HL-60 (cell line): ENCODE measurements around the gene BBS12.

Experiments used
- DNase-seq, 2 experiments: peaks; one replicate each; pipeline ENCODE4 v3.0.0-alpha.2; 2010 to 2020; ENCODE audit warnings: low read depth in 1 of 2, low spot score in 1 of 2
- H3K27ac ChIP-seq: fragments of 250-450 bp; sonication (Bioruptor Pico); replicated peaks from 2 replicates; pipeline ENCODE4 v1.5.1; 2020; ENCODE audit warnings: mild to moderate bottlenecking, moderate library complexity
- H3K27me3 ChIP-seq: fragments of 250-450 bp; sonication (Bioruptor Pico); 2 replicates; pipeline ENCODE4 v1.5.1; 2021; ENCODE audit warnings: mild to moderate bottlenecking, moderate library complexity; ENCODE audit not compliant: insufficient read depth, poor library complexity, severe bottlenecking
- H3K4me3 ChIP-seq: replicated peaks from 2 replicates; pipeline ENCODE4 v1.5.1; 2011; ENCODE audit warnings: mild to moderate bottlenecking, control low read depth, low read length; ENCODE audit not compliant: insufficient read depth
- CTCF ChIP-seq: IDR thresholded peaks from one replicate; pipeline ENCODE4 v1.5.1; 2011; ENCODE audit warnings: low read length, control low read depth, inconsistent platforms; ENCODE audit not compliant: insufficient read depth
- GABPA ChIP-seq: IDR thresholded peaks from 2 replicates; pipeline ENCODE4 v1.6.1; 2012; ENCODE audit warnings: low read depth
- POLR2AphosphoS5 ChIP-seq: IDR thresholded peaks from 2 replicates; pipeline ENCODE4 v1.6.1; 2012; ENCODE audit warnings: low read depth
- REST ChIP-seq: IDR thresholded peaks from 2 replicates; pipeline ENCODE4 v1.6.1; 2012; ENCODE audit warnings: low read depth; ENCODE audit not compliant: insufficient replicate concordance
- SPI1 ChIP-seq: IDR thresholded peaks from 2 replicates; pipeline ENCODE4 v1.6.1; 2012; ENCODE audit warnings: low read depth, mild to moderate bottlenecking, borderline replicate concordance

Gene BBS12

GRCh38 chr4:122705547-122706117 lies 26.9 kb upstream of the BBS12 start:
- Histone ChIP-seq H3K27ac (no peak overlapping the region), H3K4me3 (no peak overlapping the region), H3K27me3 (no peaks in the 10 kb centered on the region)
- TF ChIP-seq GABPA = no peak
- TF ChIP-seq SPI1 = no peak
- TF ChIP-seq REST = no peak
- no peak for TF ChIP-seq CTCF
- TF ChIP-seq POLR2AphosphoS5 = no peak
- no peak for DNase-seq

GRCh38 chr4:122706511-122706910 lies 26.0 kb upstream of the BBS12 start:
- Histone ChIP-seq H3K27ac (no peak overlapping the region), H3K27me3 (no peaks in the 10 kb centered on the region), H3K4me3 (no peak overlapping the region)
- no peak for TF ChIP-seq REST
- TF ChIP-seq GABPA = no peak
- TF ChIP-seq SPI1 = no peak
- TF ChIP-seq CTCF = no peak
- TF ChIP-seq POLR2AphosphoS5 = no peak
- DNase-seq = no peak

GRCh38 chr4:122707497-122707896 lies 25.0 kb upstream of the BBS12 start:
- no peak for DNase-seq
- no peak for TF ChIP-seq POLR2AphosphoS5
- TF ChIP-seq REST = no peak
- no peak for TF ChIP-seq CTCF
- no peak for TF ChIP-seq GABPA
- TF ChIP-seq SPI1 = no peak
- Histone ChIP-seq H3K27me3 (no peaks in the 10 kb centered on the region), H3K27ac (no peak overlapping the region), H3K4me3 (no peak overlapping the region)
